Raji (cell line): ENCODE measurements around the gene IFITM10.

Experiments used
- POLR2A ChIP-seq: IDR thresholded peaks from 2 replicates; pipeline ENCODE4 v1.6.1; 2011; ENCODE audit warnings: low read depth, low read length, control low read depth; ENCODE audit not compliant: insufficient read depth

The IFITM10 gene

GRCh38 chr11:1732418-1733008 is 17.9 kb downstream of the IFITM10 start:
- no peak for TF ChIP-seq POLR2A

- TF ChIP-seq POLR2A = no peak
Measured at GRCh38 chr11:1731451-1732059, 18.8 kb downstream of the IFITM10 start.

GRCh38 chr11:1730059-1730629 is 20.3 kb downstream of the IFITM10 start:
- no peak for TF ChIP-seq POLR2A

GRCh38 chr11:1729692-1730011 is 20.7 kb downstream of the IFITM10 start:
- TF ChIP-seq POLR2A = no peak

- TF ChIP-seq POLR2A = no peak
Measured at GRCh38 chr11:1728931-1729691, 21.3 kb downstream of the IFITM10 start.

GRCh38 chr11:1728301-1728700 is 22.1 kb downstream of the IFITM10 start:
- TF ChIP-seq POLR2A = no peak

GRCh38 chr11:1727861-1728260 is 22.5 kb downstream of the IFITM10 start:
- TF ChIP-seq POLR2A = no peak

- no peak for TF ChIP-seq POLR2A
Measured at GRCh38 chr11:1727096-1727690, 23.2 kb downstream of the IFITM10 start.

GRCh38 chr11:1719781-1720180 is 30.6 kb downstream of the IFITM10 start:
- no peak for TF ChIP-seq POLR2A

- TF ChIP-seq POLR2A = no peak
Measured at GRCh38 chr11:1718326-1718725, 32.1 kb downstream of the IFITM10 start.

GRCh38 chr11:1717745-1718144 is 32.6 kb downstream of the IFITM10 start:
- TF ChIP-seq POLR2A = no peak

GRCh38 chr11:1714908-1715885 is 35.2 kb downstream of the IFITM10 start:
- TF ChIP-seq POLR2A = no peak

- no peak for TF ChIP-seq POLR2A
Measured at GRCh38 chr11:1708716-1709115, 41.7 kb downstream of the IFITM10 start.

GRCh38 chr11:1707751-1708150 is 42.6 kb downstream of the IFITM10 start:
- TF ChIP-seq POLR2A = no peak
